Fibroblast of lung (primary cell): ENCODE results near the gene POMGNT1. TPM values are rescaled to one million over a fixed set of nuclear protein-coding genes. Genes with fewer than 3 reads are reported as not detected.

Source experiments
- DNase-seq, 2 donors: peaks; one replicate each; pipeline versions ENCODE4 v3.0.0 to v3.0.0-alpha.2; 2010; ENCODE audit warnings: low read depth in 2 of 2
- H2AFZ ChIP-seq: 2 replicates; pipeline ENCODE4 v1.5.1; 2012; ENCODE audit warnings: low read length, control low read depth, inconsistent platforms
- H3K27ac ChIP-seq: 2 replicates; pipeline ENCODE4 v1.5.1; 2011; ENCODE audit warnings: low read length, control low read depth; ENCODE audit not compliant: insufficient read depth
- H3K27me3 ChIP-seq: 2 replicates; pipeline ENCODE4 v1.5.1; 2011; ENCODE audit warnings: mild to moderate bottlenecking, low read length; ENCODE audit not compliant: control insufficient read depth, insufficient read depth
- H3K36me3 ChIP-seq: 2 replicates; pipeline ENCODE4 v1.5.1; 2011; ENCODE audit warnings: low read length; ENCODE audit not compliant: control insufficient read depth, insufficient read depth
- H3K4me1 ChIP-seq: 2 replicates; pipeline ENCODE4 v1.5.1; 2011; ENCODE audit warnings: low read length; ENCODE audit not compliant: control insufficient read depth, insufficient read depth; ENCODE audit errors: extremely low read depth
- H3K4me2 ChIP-seq: 2 replicates; pipeline ENCODE4 v1.5.1; 2011; ENCODE audit warnings: low read length, control low read depth; ENCODE audit not compliant: insufficient read depth; ENCODE audit errors: extremely low read depth
- H3K4me3 ChIP-seq, 4 experiments: fragments of 200-600 bp in 1 of 4; sonication (generic) in 1 of 4; replicated peaks in 1 of 4; 2 replicates each; pipeline ENCODE4 v1.5.1; 2011 to 2016; ENCODE audit warnings: low read length in 4 of 4, low read depth in 3 of 4, mild to moderate bottlenecking in 3 of 4, control low read depth in 2 of 4, inconsistent platforms in 1 of 4, mixed read lengths in 1 of 4; ENCODE audit not compliant: insufficient read depth in 1 of 4; ENCODE audit errors: control extremely low read depth in 1 of 4
- H3K79me2 ChIP-seq: 2 replicates; pipeline ENCODE4 v1.5.1; 2012; ENCODE audit warnings: mild to moderate bottlenecking, low read length, inconsistent platforms; ENCODE audit not compliant: control insufficient read depth, insufficient read depth
- H3K9ac ChIP-seq: 2 replicates; pipeline ENCODE4 v1.5.1; 2011; ENCODE audit warnings: mild to moderate bottlenecking, low read length, control low read depth; ENCODE audit not compliant: insufficient read depth
- H3K9me3 ChIP-seq: 2 replicates; pipeline ENCODE4 v1.5.1; 2012; ENCODE audit warnings: low read depth, low read length; ENCODE audit not compliant: control insufficient read depth, insufficient read depth
- H4K20me1 ChIP-seq: 2 replicates; pipeline ENCODE4 v1.5.1; 2011; ENCODE audit warnings: low read length; ENCODE audit not compliant: control insufficient read depth, insufficient read depth; ENCODE audit errors: extremely low read depth
- CTCF ChIP-seq, 2 donors: IDR thresholded peaks in 1 of 2; conservative IDR thresholded peaks in 1 of 2; 1 replicate in 1 of 2; 2 replicates in 1 of 2; pipeline ENCODE4 v1.5.1; 2011 to 2012; ENCODE audit warnings: low read length in 2 of 2, control low read depth in 1 of 2, inconsistent platforms in 1 of 2, low read depth in 1 of 2, mild to moderate bottlenecking in 1 of 2
- EZH2 ChIP-seq: IDR thresholded peaks from 2 replicates; pipeline ENCODE4 v1.5.1; 2012; ENCODE audit warnings: low read length, control low read depth, mild to moderate bottlenecking; ENCODE audit errors: missing control alignments
- polyA plus RNA-seq, 2 donors: library from polyadenylated mRNA; depleted of rRNA in 1 of 2; stranded (reverse) in 1 of 2; unstranded in 1 of 2; fragments of >200 nt; gene quantifications; 2 replicates each; pipeline ENCODE4 v1.2.1, GENCODE V29; 2011 to 2012; ENCODE audit warnings: missing spikeins in 1 of 2
- total RNA-seq: library from RNA; depleted of rRNA; stranded (reverse); fragments of >200 nt; gene quantifications from 2 replicates; pipeline ENCODE4 v1.2.1, GENCODE V29; 2014

Gene POMGNT1
- total and polyA plus RNA-seq, 2 donors (not counting 1 experiment from before 2014, with no cell fraction given) = 42.2 to 51.7 TPM

GRCh38 chr1:46218443-46218842 is 20.2 kb upstream of the POMGNT1 start:
- Histone ChIP-seq H3K4me1 (no peaks in the 10 kb centered on the region), H3K9ac (no peak overlapping the region), H3K9me3 (no peaks in the 10 kb centered on the region), H3K4me2 (no peak overlapping the region), H3K27me3 (no peaks in the 10 kb centered on the region), H4K20me1 (no peaks in the 10 kb centered on the region), H3K4me3 (no peak overlapping the region), H3K79me2 (no peaks in the 10 kb centered on the region), H3K27ac (no peak overlapping the region), H3K36me3 (no peaks in the 10 kb centered on the region), H2AFZ (no peak overlapping the region)
- no peak for TF ChIP-seq CTCF (conservative IDR thresholded peaks at IDR 0.05 in 1 of 2, IDR thresholded peaks at IDR 0.05 in 1 of 2; ENCODE audit: low read depth in 1 of 2, low read length in 2 of 2)
- TF ChIP-seq EZH2 = no peak
- no peak for DNase-seq

GRCh38 chr1:46215504-46215903 is 17.3 kb upstream of the POMGNT1 start:
- H3K4me2 ChIP-seq = no peak overlapping the region
- H2AFZ ChIP-seq = no peak overlapping the region
- DNase-seq = no peak
- H3K4me1 ChIP-seq = no peaks in the 10 kb centered on the region
- H3K27me3 ChIP-seq = no peaks in the 10 kb centered on the region
- no peaks in the 10 kb centered on the region for H4K20me1 ChIP-seq
- H3K36me3 ChIP-seq = no peaks in the 10 kb centered on the region
- H3K9ac ChIP-seq = no peak overlapping the region
- H3K9me3 ChIP-seq = no peaks in the 10 kb centered on the region
- no peak overlapping the region for H3K27ac ChIP-seq
- H3K4me3 ChIP-seq = no peak overlapping the region
- TF ChIP-seq EZH2 = no peak
- TF ChIP-seq CTCF (conservative IDR thresholded peaks at IDR 0.05 in 1 of 2, IDR thresholded peaks at IDR 0.05 in 1 of 2; ENCODE audit: low read depth in 1 of 2, low read length in 2 of 2) = no peak
- H3K79me2 ChIP-seq = no peaks in the 10 kb centered on the region

- no peaks in the 10 kb centered on the region for H3K79me2 ChIP-seq
- H4K20me1 ChIP-seq = no peaks in the 10 kb centered on the region
- TF ChIP-seq CTCF (conservative IDR thresholded peaks at IDR 0.05 in 1 of 2, IDR thresholded peaks at IDR 0.05 in 1 of 2; ENCODE audit: low read depth in 1 of 2, low read length in 2 of 2) = no peak
- no peak for TF ChIP-seq EZH2
- no peak for DNase-seq
- no peaks in the 10 kb centered on the region for H3K9me3 ChIP-seq
- no peak overlapping the region for H3K4me3 ChIP-seq
- H3K9ac ChIP-seq = no peak overlapping the region
- no peak overlapping the region for H2AFZ ChIP-seq
- H3K4me1 ChIP-seq = no peaks in the 10 kb centered on the region
- no peaks in the 10 kb centered on the region for H3K36me3 ChIP-seq
- no peak overlapping the region for H3K4me2 ChIP-seq
- H3K27me3 ChIP-seq = no peaks in the 10 kb centered on the region
- no peak overlapping the region for H3K27ac ChIP-seq
These were observed 12.8 kb upstream of the POMGNT1 start for GRCh38 chr1:46211051-46211450.
